ENCODE results near the gene CST5. TPM values are rescaled to one million over a fixed set of nuclear protein-coding genes. Genes with fewer than 3 reads are reported as not detected.

The CST5 gene
- total and polyA plus RNA-seq, 10 of the 15 experiments (the other 5 are each of a cell fraction or from before 2014, with no cell fraction given), result not detected

- Histone ChIP-seq H4K20me1 (ENCODE audit: control insufficient read depth, insufficient read depth) (no peaks in the 10 kb centered on the region), H2AFZ (ENCODE audit: control insufficient read depth, low read depth, low read length) (no peak overlapping the region), H3K79me2 (ENCODE audit: control insufficient read depth, insufficient read depth, low read length) (no peaks in the 10 kb centered on the region), H3K36me3 (ENCODE audit: control insufficient read depth in 2 of 2, insufficient read depth in 2 of 2, low read length in 1 of 2) (no peaks in the 10 kb centered on the region), H3K4me1 (ENCODE audit: control insufficient read depth, insufficient read depth, low read length) (no peaks in the 10 kb centered on the region), H3K27me3 (replicated peaks in 1 of 2; ENCODE audit: control insufficient read depth in 2 of 2, insufficient read depth in 2 of 2, low read length in 1 of 2) (no peaks in the 10 kb centered on the region; a peak in 1 of 4 replicates), H3K4me2 (ENCODE audit: control insufficient read depth, insufficient read depth) (no peak overlapping the region), H3K9ac (ENCODE audit: control insufficient read depth, insufficient read depth, low read length) (no peak overlapping the region), H3K9me3 (replicated peaks; ENCODE audit: control insufficient read depth, insufficient read depth, low read length) (no peaks in the 10 kb centered on the region), H3K4me3 (no peak overlapping the region), H3K27ac (ENCODE audit: control insufficient read depth, insufficient read depth) (no peak overlapping the region)
- ChIA-PET RAD21 (ENCODE audit: unreplicated experiment) (no interaction called here), SMC1A (ENCODE audit: uncharacterized antibody, unreplicated experiment) (no interaction called here), CTCF (no interaction called here), POLR2A (no interaction called here)
- WGBS (ENCODE audit: insufficient coverage, insufficient replicate concordance, low lambda C conversion rate, missing lambda C conversion rate), result 0% methylated on average over 4 of the region's 4 CpGs
- DNase-seq (ENCODE audit: low read depth, low spot score) (no peak), ATAC-seq (no peak), FAIRE-seq (no peak)
- in situ Hi-C loops (cut with MboI) (no loop called here), intact Hi-C loops (cut with micrococcal nuclease; ENCODE audit: unreplicated experiment) (no loop called here)
- TF ChIP-seq ZZZ3 (IDR thresholded peaks at IDR 0.05; ENCODE audit: control insufficient read depth, insufficient read length, low read depth) (no peak), MEF2B (IDR thresholded peaks at IDR 0.05; ENCODE audit: partially characterized antibody, poor library complexity, severe bottlenecking) (no peak), BRCA1 (IDR thresholded peaks at IDR 0.05; ENCODE audit: low read depth, low read length) (no peak), PKNOX1 (IDR thresholded peaks at IDR 0.05) (no peak), TCF12 (IDR thresholded peaks at IDR 0.05; ENCODE audit: low read depth, low read length) (no peak), ATF7 (IDR thresholded peaks at IDR 0.05; ENCODE audit: low read depth) (no peak), POLR2A (IDR thresholded peaks at IDR 0.05; ENCODE audit: low read depth, low read length) (no peak), FOS (IDR thresholded peaks at IDR 0.05; ENCODE audit: borderline replicate concordance, extremely low read depth, insufficient read length) (no peak), ZNF217 (IDR thresholded peaks at IDR 0.05) (no peak), IRF4 (IDR thresholded peaks at IDR 0.05; ENCODE audit: low read depth, low read length) (no peak), USF1 (IDR thresholded peaks at IDR 0.05; ENCODE audit: borderline replicate concordance, extremely low read length, insufficient read depth, low read depth, low read length) (no peak), EP300 (IDR thresholded peaks at IDR 0.05; ENCODE audit: borderline replicate concordance in 1 of 2, control insufficient read depth in 1 of 2, low read depth in 2 of 2, low read length in 2 of 2) (no peak), STAT3 (IDR thresholded peaks at IDR 0.05; ENCODE audit: low read depth, low read length) (no peak), SMC3 (IDR thresholded peaks at IDR 0.05; ENCODE audit: borderline replicate concordance, low read length) (no peak), ATF2 (IDR thresholded peaks at IDR 0.05; ENCODE audit: low read length) (no peak), ZNF687 (IDR thresholded peaks at IDR 0.05) (no peak), SMAD1 (IDR thresholded peaks at IDR 0.05; ENCODE audit: low read depth, partially characterized antibody) (no peak), WRNIP1 (IDR thresholded peaks at IDR 0.05; ENCODE audit: borderline replicate concordance, low read depth, low read length) (no peak), SMAD5 (IDR thresholded peaks at IDR 0.05; ENCODE audit: low read depth) (no peak)
- BruUV-seq (replicated peaks), result no TSS peak
These were observed 30.7 kb upstream of the CST5 start for GRCh38 chr20:23910210-23910609.
